HCT116 (cell line): ENCODE measurements around the gene CCDC57. TPM values are rescaled to one million over a fixed set of nuclear protein-coding genes. Genes with fewer than 3 reads are reported as not detected.

ENCODE experiments used
- ATAC-seq: fragments of 200-7000 bp; cut with Tn5 transposase; 2 replicates; pipeline ENCODE4 v1.9.1; 2020; ENCODE audit warnings: mild to moderate bottlenecking, moderate library complexity
- BruUV-seq: library from RNA; stranded (reverse); fragments of 400-500 nt; replicated peaks from 2 replicates; lab custom pipeline; 2021; lab: Mats Ljungman, UMichigan
- CTCF ChIA-PET: fragments of 300-600 bp; sonication (Branson Sonifier 250); formaldehyde crosslinking; loops from one replicate; lab custom pipeline; 2021; ENCODE audit warnings: antibody characterized with exemption; lab: Charles Lee
- POLR2A ChIA-PET: fragments of 300-600, 350-600 bp; sonication (Branson Sonifier 250); formaldehyde crosslinking; loops from one replicate; lab custom pipeline; 2021; ENCODE audit warnings: antibody characterized with exemption; lab: Charles Lee
- RAD21 ChIA-PET, 2 experiments: fragments of 300-600 bp; sonication (Branson Sonifier 250); formaldehyde crosslinking; loops; one replicate each; lab custom pipeline; 2023; ENCODE audit warnings: low total read pairs in 2 of 2; ENCODE audit not compliant: uncharacterized antibody in 2 of 2, unreplicated experiment in 2 of 2, low non-redundant PET in 1 of 2; lab: Charles Lee
- DNase-seq: peaks from one replicate; pipeline ENCODE4 v3.0.0-alpha.2; 2010; ENCODE audit warnings: low read depth, low spot score
- H2AFZ ChIP-seq: fragments of 200-600 bp; shearing (Covaris generic), sonication (generic); 2 replicates; pipeline ENCODE4 v1.6.1; 2017; ENCODE audit warnings: low read depth, mixed run types, mixed read lengths, antibody characterized with exemption, low read length; ENCODE audit not compliant: poor library complexity, severe bottlenecking
- H3K27ac ChIP-seq: 2 replicates; pipeline ENCODE4 v1.5.1; 2012; ENCODE audit warnings: low read depth, low read length
- H3K27me3 ChIP-seq: fragments of 200-600 bp; sonication (generic); 2 replicates; pipeline ENCODE4 v1.6.1; 2016; ENCODE audit warnings: mixed run types, low read length, mixed read lengths; ENCODE audit not compliant: insufficient read depth
- H3K36me3 ChIP-seq, 2 experiments: fragments of 200-500 bp in 1 of 2; fragments of 200-600 bp in 1 of 2; sonication (Bioruptor generic) in 1 of 2; sonication (generic) in 1 of 2; 2 replicates each; pipeline versions ENCODE4 v1.5.1 to v1.6.1; 2014 to 2016; ENCODE audit warnings: low read length in 2 of 2, inconsistent platforms in 1 of 2, mixed read lengths in 1 of 2, mixed run types in 1 of 2; ENCODE audit not compliant: insufficient read depth in 2 of 2, control insufficient read depth in 1 of 2
- H3K4me1 ChIP-seq, 2 experiments: fragments of 200-600 bp in 1 of 2; sonication (generic) in 1 of 2; 2 replicates each; pipeline versions ENCODE4 v1.5.1 to v1.6.1; 2012 to 2017; ENCODE audit warnings: low read length in 2 of 2, inconsistent platforms in 1 of 2, mild to moderate bottlenecking in 1 of 2, mixed read lengths in 1 of 2, mixed run types in 1 of 2, moderate library complexity in 1 of 2; ENCODE audit not compliant: insufficient read depth in 2 of 2, control insufficient read depth in 1 of 2
- H3K4me2 ChIP-seq: fragments of 200-600 bp; sonication (generic); 2 replicates; pipeline ENCODE4 v1.6.1; 2017; ENCODE audit warnings: mixed run types, low read length, mixed read lengths
- H3K4me3 ChIP-seq, 2 experiments: fragments of 200-600 bp in 1 of 2; sonication (generic) in 1 of 2; replicated peaks in 1 of 2; 2 replicates each; pipeline ENCODE4 v1.5.1; 2011 to 2016; ENCODE audit warnings: low read length in 2 of 2, control low read depth in 1 of 2, low read depth in 1 of 2, mild to moderate bottlenecking in 1 of 2, mixed read lengths in 1 of 2, mixed run types in 1 of 2
- H3K79me2 ChIP-seq: fragments of 200-600 bp; sonication (generic); 2 replicates; pipeline ENCODE4 v1.6.1; 2017; ENCODE audit warnings: mild to moderate bottlenecking, mixed run types, low read length, moderate library complexity, mixed read lengths; ENCODE audit not compliant: insufficient read depth
- H3K9ac ChIP-seq: fragments of 200-600 bp; sonication (generic); 2 replicates; pipeline ENCODE4 v1.6.1; 2016; ENCODE audit warnings: low read length, mixed read lengths
- H3K9me2 ChIP-seq: fragments of 200-600 bp; sonication (generic), shearing (Covaris generic); 2 replicates; pipeline ENCODE4 v1.6.1; 2017; ENCODE audit warnings: mixed run types, mild to moderate bottlenecking, moderate library complexity; ENCODE audit not compliant: insufficient read depth
- H3K9me3 ChIP-seq, 2 experiments: fragments of 200-500 bp in 1 of 2; fragments of 200-600 bp in 1 of 2; sonication (Bioruptor generic) in 1 of 2; sonication (generic) in 1 of 2; 2 replicates each; pipeline ENCODE4 v1.6.1; 2014 to 2017; ENCODE audit warnings: low read length in 2 of 2, mixed read lengths in 2 of 2, inconsistent platforms in 1 of 2, low read depth in 1 of 2, mild to moderate bottlenecking in 1 of 2, mixed run types in 1 of 2, moderate library complexity in 1 of 2; ENCODE audit not compliant: control insufficient read depth in 1 of 2, insufficient read depth in 1 of 2
- H4K20me1 ChIP-seq: fragments of 200-600 bp; sonication (generic), shearing (Covaris generic); 2 replicates; pipeline ENCODE4 v1.6.1; 2017; ENCODE audit warnings: mixed run types, mild to moderate bottlenecking, moderate library complexity; ENCODE audit not compliant: insufficient read depth
- ATF3 ChIP-seq: IDR thresholded peaks from 2 replicates; pipeline ENCODE4 v1.6.1; 2012
- CTCF ChIP-seq, 3 experiments: fragments of 200-600 bp in 1 of 3; sonication (generic) in 1 of 3; IDR thresholded peaks in 2 of 3; conservative IDR thresholded peaks in 1 of 3; 2 replicates each; pipeline ENCODE4 v1.5.1; 2012 to 2017; ENCODE audit warnings: low read depth in 2 of 3, low read length in 2 of 3, antibody characterized with exemption in 1 of 3, borderline replicate concordance in 1 of 3, control low read depth in 1 of 3, mild to moderate bottlenecking in 1 of 3, mixed read lengths in 1 of 3, mixed run types in 1 of 3, moderate library complexity in 1 of 3; ENCODE audit not compliant: insufficient read depth in 1 of 3
- EGR1 ChIP-seq: IDR thresholded peaks from 2 replicates; pipeline ENCODE4 v1.6.1; 2012; ENCODE audit warnings: low read depth
- ELF1 ChIP-seq: IDR thresholded peaks from 2 replicates; pipeline ENCODE4 v1.6.1; 2012; ENCODE audit warnings: low read depth, borderline replicate concordance
- FOSL1 ChIP-seq: IDR thresholded peaks from 2 replicates; pipeline ENCODE4 v1.6.1; 2012; ENCODE audit warnings: low read depth
- JUND ChIP-seq: IDR thresholded peaks from 2 replicates; pipeline ENCODE4 v1.6.1; 2012
- MAX ChIP-seq: IDR thresholded peaks from 2 replicates; pipeline ENCODE4 v1.6.1; 2012
- POLR2A ChIP-seq: IDR thresholded peaks from 2 replicates; pipeline ENCODE4 v1.7.0; 2011; ENCODE audit warnings: borderline replicate concordance; ENCODE audit not compliant: insufficient read depth, insufficient read length; ENCODE audit errors: extremely low read depth
- POLR2AphosphoS5 ChIP-seq: IDR thresholded peaks from 2 replicates; pipeline ENCODE4 v1.6.1; 2011; ENCODE audit warnings: mild to moderate bottlenecking, low read depth, low read length, moderate library complexity
- REST ChIP-seq: IDR thresholded peaks from 2 replicates; pipeline ENCODE4 v1.6.1; 2012; ENCODE audit warnings: low read depth
- SRF ChIP-seq: IDR thresholded peaks from 2 replicates; pipeline ENCODE4 v1.6.1; 2012; ENCODE audit warnings: low read depth
- TCF7L2 ChIP-seq: IDR thresholded peaks from 2 replicates; pipeline ENCODE4 v1.7.0; 2011; ENCODE audit warnings: borderline replicate concordance, inconsistent platforms; ENCODE audit not compliant: insufficient read depth, insufficient read length; ENCODE audit errors: extremely low read depth
- YY1 ChIP-seq: IDR thresholded peaks from 2 replicates; pipeline ENCODE4 v1.6.1; 2011; ENCODE audit warnings: low read length, low read depth, moderate library complexity, mild to moderate bottlenecking; ENCODE audit not compliant: insufficient replicate concordance; ENCODE audit errors: extremely low read depth
- ZBTB33 ChIP-seq: IDR thresholded peaks from 2 replicates; pipeline ENCODE4 v1.6.1; 2011; ENCODE audit warnings: mild to moderate bottlenecking, low read length, moderate library complexity; ENCODE audit not compliant: insufficient replicate concordance; ENCODE audit errors: extremely low read depth
- ZFX ChIP-seq: fragments of 450-650 bp; IDR thresholded peaks from 2 replicates; pipeline ENCODE4 v1.6.1; 2017
- ZNF274 ChIP-seq: fragments of 200-500 bp; sonication (Bioruptor generic); IDR thresholded peaks from 2 replicates; pipeline ENCODE4 v1.6.1; 2014; ENCODE audit warnings: mild to moderate bottlenecking, low read depth, low read length, inconsistent platforms
- intact Hi-C: fragments of 100-400 bp; cut with micrococcal nuclease; formaldehyde crosslinking; loops from 2 replicates; pipeline ENCODE4 v1.10.0; 2022
- total RNA-seq: library from RNA; stranded (reverse); gene quantifications from one replicate; pipeline ENCODE4 v1.2.1, GENCODE V29; 2021; ENCODE audit not compliant: unreplicated experiment

The CCDC57 gene
- total RNA-seq, 1 experiment from 2014 or later, result 143 TPM

GRCh38 chr17:82226809-82227628, 14.4 kb upstream of the CCDC57 start:
- TF ChIP-seq ZBTB33 (no peak), JUND (no peak), POLR2AphosphoS5 (no peak), ELF1 (no peak), YY1 (no peak), POLR2A (no peak), TCF7L2 (no peak), ZNF274 (no peak), MAX (no peak), ATF3 (no peak), ZFX (no peak), SRF (no peak), EGR1 (no peak), REST (no peak), CTCF (IDR thresholded peaks at IDR 0.05 in 2 of 3, conservative IDR thresholded peaks at IDR 0.05 in 1 of 3; ENCODE audit: borderline replicate concordance in 1 of 3, insufficient read depth in 1 of 3, low read depth in 2 of 3, low read length in 2 of 3) (no peak), FOSL1 (no peak)
- TF ChIP-seq, all 23 proteins: peak for 0
- BruUV-seq, result no TSS peak
- CTCF ChIA-PET, result no interaction called here
- Histone ChIP-seq H3K4me3 (no peak overlapping the region), H3K36me3 (peaks cover 0 to 21% of the 10 kb centered on the region in 2 experiments; a peak in 2 of 4 replicates), H3K9me3 (peaks cover 0 to 3% of the 10 kb centered on the region in 2 experiments; a peak in 1 of 4 replicates), H3K4me2 (peak overlapping the region; percentile 91), H4K20me1 (peaks cover 10% of the 10 kb centered on the region; the same call in 1 of the 2 replicates), H2AFZ (no peak overlapping the region), H3K9me2 (no peaks in the 10 kb centered on the region), H3K9ac (no peak overlapping the region; the same call in 1 of the 2 replicates), H3K27me3 (no peaks in the 10 kb centered on the region), H3K79me2 (peaks cover 36% of the 10 kb centered on the region), H3K27ac (peak overlapping the region; percentile 98; the same call in 1 of the 2 replicates), H3K4me1 (peaks cover 24 to 54% of the 10 kb centered on the region in 2 experiments)
- RAD21 ChIA-PET, result no interaction called here
- POLR2A ChIA-PET, result interaction anchor here (0.8 kb wide), 1 partner anchor 9 kb away, joined by 3 read pairs; no protein-coding TSS in a partner anchor
- intact Hi-C loops, result no loop called here
- ATAC-seq, result no peak
- DNase-seq, result no peak
